Jurkat, Clone E6-1 (cell line): ENCODE data around the gene HPN.

ENCODE experiments used
- DNase-seq: peaks from one replicate; pipeline ENCODE4 v3.0.0-alpha.2; 2011; ENCODE audit warnings: low read depth, low spot score
- H3K4me3 ChIP-seq: 2 replicates; pipeline ENCODE4 v1.5.1; 2011; ENCODE audit warnings: mild to moderate bottlenecking, low read length, control low read depth, moderate library complexity

The HPN gene

DNA sequence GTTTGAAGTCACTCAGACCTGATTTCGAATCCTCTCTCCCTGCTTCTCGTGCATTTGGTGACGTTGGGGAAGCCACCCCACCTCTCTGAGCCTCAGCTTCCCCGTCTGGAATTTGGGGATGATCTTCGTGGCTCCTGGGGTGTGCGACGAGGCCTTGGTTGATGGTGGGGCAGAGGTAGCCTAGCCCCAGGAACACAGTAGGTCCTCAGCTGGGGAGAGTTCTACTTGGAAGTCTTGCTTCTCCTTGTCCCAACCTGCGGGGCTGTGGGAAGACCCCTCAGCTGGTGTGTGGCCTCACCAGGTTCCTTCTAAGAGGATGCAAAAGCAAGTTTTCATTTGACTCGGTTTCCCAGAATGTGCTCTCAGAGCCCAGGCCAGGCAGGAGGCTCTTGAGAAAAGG, 13.1 kb downstream of the HPN start:
- no peak overlapping the region for H3K4me3 ChIP-seq
- DNase-seq, result no peak

DNA sequence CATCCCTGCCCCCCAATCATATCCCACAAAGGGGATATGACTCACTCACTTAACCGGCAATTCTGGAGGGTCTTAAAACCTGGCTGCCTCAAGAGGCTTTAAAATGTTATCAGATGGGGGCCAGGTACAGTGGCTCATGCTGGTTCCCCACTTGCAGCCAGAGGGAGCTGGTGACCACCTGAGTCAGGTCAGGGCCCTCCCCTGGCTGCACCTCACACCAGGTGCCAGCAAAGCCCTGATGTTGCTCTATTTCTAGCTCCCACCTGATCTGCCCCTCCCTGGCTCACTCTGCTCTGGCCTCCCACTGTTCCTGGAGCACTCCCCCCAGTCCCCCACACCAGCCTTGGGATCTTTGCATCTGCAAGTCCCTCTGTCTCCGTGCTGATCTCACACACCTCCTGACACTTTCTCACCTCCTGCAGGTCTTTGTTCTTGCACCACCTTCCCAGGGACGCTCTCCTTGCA, 14.2 kb downstream of the HPN start:
- DNase-seq, result no peak
- no peak overlapping the region for H3K4me3 ChIP-seq

DNA sequence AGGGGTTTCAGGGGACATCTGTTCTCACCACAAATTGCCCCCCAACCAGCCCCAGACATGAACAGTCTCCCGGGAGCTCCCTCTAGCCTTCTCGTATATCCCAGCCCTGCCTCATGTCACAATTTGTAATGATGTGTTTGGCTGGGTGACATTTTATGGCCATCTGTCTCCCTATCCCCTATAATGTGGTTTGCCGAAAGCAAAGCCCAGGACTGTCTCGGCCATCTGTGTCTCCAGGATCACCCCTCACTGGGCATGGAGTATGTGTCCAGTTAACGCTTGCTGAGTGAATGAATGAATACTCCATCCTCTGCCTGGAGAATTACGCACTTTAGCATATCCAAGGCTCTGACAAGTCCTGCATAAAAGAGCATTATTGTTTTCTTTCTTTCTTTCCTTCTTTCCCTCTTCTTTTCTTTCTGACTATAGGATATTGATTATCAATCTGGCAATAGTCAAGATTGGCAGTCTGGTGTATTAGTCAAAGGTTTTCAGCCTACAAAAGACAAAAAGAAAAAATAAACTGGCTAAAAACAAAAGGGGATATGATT, 15.1 kb downstream of the HPN start:
- DNase-seq, result no peak
- no peak overlapping the region for H3K4me3 ChIP-seq

DNA sequence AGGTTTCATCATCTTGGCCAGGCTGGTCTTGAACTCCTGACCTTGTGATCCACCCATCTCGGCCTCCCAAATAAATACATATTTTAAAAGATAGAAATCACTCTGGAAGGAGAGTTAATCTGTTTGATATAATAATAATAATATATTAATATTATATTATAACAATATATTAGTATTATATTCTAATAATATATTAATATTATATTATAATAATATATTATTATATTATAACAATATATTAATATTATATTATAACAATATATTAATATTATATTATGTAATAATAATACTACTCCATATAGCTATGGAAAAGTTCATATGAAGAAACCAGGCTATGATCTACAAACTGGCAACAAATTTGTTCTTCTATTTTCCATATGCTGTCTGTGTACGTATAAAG, 16.8 kb downstream of the HPN start:
- H3K4me3 ChIP-seq, result no peak overlapping the region
- no peak for DNase-seq

DNA sequence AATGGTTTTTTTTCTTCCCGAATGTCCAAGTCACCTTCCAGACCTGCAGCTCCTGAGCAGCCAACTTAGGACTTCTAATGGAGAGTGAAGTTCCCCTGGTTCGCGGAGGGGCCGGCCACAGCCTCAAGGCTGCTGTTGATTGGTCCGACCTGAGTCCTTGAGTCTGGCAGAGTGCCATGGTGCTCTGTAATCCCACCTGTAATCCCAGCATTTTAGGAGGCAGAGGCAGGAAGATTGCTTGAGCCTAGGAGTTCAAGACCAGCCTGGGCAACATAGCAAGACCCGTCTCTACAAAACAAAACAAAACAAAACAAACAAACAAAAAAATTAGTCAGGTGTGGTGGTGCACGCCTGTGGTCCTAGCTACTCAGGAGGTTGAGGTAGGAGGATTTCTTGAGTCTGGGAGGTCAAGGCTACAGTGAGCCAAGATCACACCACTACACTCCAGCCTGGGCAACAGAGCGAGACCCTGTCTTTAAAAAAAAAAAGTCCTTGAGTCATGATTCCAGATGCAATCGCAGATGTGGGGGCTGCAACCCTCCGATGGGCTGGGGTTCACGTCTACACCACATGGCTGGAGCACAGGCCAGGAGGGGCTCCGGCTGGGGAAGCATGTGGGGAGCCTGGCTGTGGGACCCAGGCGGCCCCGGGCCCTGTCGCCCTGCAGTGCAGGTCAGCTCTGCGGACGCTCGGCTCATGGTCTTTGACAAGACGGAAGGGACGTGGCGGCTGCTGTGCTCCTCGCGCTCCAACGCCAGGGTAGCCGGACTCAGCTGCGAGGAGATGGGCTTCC, 17.7 kb downstream of the HPN start:
- H3K4me3 ChIP-seq, result no peak overlapping the region
- DNase-seq, result no peak

DNA sequence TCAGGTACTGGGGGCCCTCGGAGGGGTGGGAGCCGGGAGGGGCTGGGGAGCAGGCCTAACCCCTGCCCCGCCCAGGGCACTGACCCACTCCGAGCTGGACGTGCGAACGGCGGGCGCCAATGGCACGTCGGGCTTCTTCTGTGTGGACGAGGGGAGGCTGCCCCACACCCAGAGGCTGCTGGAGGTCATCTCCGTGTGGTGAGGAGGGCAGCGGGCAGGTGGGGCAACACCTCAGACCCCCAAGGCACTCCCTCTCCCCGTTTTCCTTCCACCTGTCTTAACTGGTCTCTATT, 18.2 kb downstream of the HPN start:
- DNase-seq, result no peak
- no peak overlapping the region for H3K4me3 ChIP-seq

DNA sequence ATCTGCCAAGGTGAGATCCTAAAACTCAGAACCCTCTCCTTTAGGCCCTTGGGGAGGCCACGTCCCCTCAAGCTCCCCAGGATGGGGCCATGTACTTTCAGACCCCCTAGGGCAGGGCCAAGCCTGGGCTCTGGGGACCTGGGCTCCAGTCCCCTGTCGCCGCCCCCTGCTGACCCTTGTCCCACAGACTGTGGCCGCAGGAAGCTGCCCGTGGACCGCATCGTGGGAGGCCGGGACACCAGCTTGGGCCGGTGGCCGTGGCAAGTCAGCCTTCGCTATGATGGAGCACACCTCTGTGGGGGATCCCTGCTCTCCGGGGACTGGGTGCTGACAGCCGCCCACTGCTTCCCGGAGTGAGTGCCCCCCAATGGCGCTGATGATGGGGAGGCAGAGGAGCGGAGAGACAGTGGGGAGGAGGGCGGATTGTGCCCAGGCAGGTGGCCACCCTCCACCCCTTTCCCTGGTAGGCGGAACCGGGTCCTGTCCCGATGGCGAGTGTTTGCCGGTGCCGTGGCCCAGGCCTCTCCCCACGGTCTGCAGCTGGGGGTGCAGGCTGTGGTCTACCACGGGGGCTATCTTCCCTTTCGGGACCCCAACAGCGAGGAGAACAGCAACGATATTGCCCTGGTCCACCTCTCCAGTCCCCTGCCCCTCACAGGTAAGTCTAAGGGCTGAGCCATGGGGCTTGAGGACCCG, 18.8 kb downstream of the HPN start:
- DNase-seq, result no peak
- no peak overlapping the region for H3K4me3 ChIP-seq

DNA sequence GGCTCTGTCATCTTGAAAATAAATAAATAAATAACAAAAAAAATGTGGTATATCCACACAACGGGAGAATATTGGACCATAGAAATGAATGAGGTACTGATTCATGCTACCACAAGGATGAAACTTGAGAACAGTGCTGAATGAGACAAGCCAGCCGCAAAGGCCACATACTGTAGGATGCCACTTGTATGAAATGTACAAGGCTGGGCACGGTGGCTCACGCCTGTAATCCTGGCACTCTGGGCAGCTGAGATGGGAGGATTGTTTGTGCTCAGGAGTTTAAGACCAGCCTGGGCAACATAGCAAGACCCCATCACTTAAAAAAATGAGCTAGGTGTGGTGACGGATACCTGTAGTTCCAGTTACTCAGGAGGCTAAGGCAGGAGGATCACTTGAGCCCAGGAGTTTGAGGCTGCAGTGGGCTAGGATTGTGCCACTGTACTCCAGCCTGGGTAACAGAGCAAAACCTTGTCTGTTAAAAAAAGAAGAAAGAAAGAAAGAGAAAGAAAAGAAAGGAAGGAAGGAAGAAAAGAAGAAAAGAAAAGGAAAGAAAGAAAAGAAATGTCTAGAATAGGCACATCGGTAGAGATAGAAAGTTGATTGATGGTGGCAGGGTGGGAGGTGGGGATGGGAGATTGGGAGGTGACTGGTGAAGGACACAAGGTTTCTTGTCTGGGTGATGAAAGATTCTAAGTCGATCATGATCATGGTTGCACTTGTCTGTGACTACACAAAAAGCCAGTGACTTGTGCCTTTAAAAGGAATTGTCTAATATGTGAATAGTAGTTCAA, 20.3 kb downstream of the HPN start:
- H3K4me3 ChIP-seq, result no peak overlapping the region
- DNase-seq, result no peak

DNA sequence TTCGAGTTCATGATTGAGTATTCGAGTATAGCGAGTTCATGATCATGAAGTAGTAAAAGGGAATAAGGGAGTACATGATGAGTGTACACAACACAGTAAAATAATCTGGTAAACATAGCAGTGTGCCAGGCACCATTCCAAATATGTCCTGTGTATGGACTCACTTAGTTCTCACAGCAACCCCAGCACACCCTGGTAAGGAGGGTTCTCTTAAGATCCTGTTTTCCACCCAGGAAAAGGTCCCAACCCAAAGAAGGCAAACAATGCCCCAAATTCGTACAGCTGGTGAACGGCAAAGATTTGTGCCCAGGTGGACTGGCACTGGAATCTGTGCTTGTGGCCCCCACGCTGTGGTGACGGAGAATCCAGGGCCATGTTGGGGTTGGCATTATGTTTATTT, 21.4 kb downstream of the HPN start:
- DNase-seq, result no peak
- H3K4me3 ChIP-seq, result no peak overlapping the region

DNA sequence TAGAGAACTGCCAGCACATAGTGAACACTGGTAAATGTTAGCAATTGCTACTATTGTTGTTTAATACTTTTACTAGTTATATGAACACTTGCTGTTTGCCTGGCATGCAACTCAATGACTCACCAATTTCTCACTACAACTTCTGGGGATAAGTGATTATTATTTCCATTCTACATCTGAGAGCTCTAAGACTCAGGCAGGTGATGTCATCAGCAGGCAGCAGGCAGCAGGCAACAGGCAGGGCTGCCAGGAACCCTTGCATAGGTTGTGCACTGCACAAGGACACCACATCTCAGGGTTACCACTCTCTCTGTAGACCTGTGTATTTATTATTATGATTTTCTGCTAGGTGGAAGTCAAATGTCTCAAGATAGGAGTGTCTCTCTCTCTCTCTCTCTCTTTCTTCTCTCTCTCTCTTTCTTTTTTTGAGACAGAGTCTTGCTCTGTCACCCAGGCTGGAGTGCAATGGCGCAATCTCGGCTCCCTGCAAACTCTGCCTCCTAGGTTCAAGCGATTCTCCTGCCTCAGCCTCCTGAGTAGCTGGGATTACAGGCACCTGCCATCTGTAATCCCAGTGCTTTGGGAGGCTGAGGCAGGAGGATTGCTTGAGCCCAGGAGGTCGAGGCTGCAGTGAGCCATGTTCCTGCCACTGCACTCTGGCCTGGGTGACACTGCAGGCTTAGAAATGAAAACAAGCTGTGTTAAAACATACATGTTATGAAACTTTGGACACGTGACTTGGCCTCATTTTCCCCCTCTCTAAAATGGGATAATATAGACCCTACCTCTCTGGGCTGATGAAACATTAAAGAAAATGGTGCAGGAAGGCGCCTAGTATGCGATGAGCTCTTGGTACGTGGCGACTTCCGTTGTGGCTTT, 22.7 kb downstream of the HPN start:
- H3K4me3 ChIP-seq, result no peak overlapping the region
- no peak for DNase-seq

DNA sequence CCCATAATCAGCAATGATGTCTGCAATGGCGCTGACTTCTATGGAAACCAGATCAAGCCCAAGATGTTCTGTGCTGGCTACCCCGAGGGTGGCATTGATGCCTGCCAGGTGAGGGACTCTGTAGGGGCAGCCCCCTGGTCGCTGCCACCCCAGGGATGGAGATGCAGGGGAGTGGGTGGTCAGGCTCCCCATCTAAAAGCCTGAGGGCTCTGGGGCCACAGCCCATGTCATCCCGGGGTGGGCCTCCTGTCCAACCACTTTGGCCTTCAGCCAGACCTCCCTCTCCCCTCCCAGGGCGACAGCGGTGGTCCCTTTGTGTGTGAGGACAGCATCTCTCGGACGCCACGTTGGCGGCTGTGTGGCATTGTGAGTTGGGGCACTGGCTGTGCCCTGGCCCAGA, 24.1 kb downstream of the HPN start:
- no peak overlapping the region for H3K4me3 ChIP-seq
- no peak for DNase-seq

DNA sequence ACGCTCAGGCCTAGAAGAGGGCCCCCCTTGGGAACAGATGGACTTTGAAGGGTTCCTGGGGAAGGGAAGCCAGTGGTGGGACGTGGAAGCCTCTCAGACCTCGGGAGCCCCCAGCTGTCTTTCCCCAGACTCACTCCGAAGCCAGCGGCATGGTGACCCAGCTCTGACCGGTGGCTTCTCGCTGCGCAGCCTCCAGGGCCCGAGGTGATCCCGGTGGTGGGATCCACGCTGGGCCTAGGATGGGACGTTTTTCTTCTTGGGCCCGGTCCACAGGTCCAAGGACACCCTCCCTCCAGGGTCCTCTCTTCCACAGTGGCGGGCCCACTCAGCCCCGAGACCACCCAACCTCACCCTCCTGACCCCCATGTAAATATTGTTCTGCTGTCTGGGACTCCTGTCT, 24.6 kb downstream of the HPN start:
- no peak for DNase-seq
- H3K4me3 ChIP-seq, result no peak overlapping the region

DNA sequence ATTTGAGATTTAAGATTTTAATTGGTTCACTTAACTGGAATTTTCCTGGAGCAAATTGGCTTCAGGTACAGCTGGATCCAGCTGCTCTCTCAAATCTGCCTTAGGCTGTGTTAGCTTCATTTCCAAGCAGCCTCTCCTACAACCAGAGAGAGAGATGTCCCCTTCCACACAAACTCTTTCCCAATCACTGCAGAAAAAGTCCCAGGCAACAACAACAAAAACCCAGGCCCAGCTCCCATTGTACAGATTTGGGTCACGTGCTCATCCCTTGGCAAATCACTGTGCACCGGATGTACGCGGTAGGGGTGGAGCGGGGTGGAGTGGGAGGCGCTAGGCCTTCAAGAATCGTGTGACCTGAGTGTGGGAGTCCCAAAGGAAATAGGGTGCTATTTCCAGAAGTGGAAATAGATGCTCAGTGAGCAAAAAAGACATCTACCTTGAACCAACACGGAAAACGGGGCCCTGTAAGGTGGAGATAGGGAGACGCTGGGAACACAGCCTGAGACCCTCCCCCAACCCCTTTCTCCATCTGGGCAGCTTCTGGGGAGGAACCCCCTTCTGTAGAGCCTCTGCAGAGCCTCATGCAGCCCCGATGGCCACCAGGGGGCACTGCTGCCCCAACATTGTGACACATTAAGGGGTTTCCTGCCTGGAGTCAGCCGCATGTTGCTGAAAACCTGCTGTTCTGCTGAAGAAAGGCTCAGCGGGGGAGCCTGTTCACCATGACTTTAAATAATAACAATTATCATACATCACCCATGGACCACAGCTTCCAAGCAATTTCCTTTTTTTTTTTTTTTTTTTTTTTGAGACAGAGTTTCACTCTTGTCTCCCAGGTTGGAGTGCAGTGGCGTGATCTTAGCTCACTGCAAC, 25.4 kb downstream of the HPN start:
- H3K4me3 ChIP-seq, result peak overlapping the region; percentile 47
- peak; percentile 93 for DNase-seq

DNA sequence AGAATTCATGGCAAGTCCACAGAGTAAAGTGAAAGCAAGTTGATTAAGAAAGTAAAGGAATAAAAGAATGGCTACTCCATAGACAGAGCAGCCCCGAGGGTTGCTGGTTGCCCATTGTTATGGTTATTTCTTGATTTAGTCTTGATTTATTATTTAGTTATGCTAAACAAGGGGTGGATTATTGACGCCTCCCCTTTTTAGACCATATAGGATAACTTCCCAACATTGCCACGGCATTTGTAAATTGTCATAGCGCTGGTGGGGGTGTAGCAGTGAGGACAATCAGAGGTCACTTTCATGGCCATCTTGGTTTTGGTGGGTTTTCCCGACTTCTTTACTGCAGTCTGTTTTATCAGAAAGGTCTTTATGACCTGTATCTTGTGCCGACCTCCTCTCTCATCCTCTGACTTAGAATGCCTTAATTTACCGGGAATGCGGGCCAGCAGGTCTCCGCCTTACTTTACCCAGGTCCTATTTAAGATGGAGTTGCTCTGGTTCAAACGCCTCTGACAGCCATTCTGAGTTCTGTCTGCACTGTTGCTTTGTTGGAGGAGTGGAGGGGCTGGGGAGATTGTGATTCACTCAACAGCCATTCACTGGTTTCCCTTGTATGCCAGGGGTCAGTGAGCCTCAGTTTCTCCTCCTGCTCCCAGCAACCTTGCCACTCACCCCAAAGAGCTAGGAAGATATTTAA, 27.6 kb downstream of the HPN start:
- no peak overlapping the region for H3K4me3 ChIP-seq

DNA sequence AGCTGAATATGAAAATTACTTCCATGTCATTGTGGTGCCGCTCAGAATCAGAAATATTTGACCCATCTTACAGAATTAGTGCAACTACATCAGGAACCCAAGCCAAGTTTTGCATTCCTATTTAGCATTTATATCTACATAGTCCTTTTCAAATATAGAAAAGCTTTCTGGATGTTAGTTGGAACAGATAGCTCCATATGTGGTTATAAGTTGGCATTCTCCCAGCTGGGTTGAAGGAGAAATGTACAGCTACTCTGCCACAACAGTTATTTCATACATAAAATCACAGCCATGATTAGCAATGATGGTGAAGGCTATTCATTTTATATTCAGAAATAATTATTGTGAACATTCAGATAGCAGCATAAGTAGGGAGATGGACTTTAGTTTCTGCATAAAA, 28.2 kb downstream of the HPN start:
- DNase-seq, result no peak
- H3K4me3 ChIP-seq, result no peak overlapping the region

More for the DNA sequence above, 27.6 kb downstream of the HPN start:
- no peak for DNase-seq

DNA sequence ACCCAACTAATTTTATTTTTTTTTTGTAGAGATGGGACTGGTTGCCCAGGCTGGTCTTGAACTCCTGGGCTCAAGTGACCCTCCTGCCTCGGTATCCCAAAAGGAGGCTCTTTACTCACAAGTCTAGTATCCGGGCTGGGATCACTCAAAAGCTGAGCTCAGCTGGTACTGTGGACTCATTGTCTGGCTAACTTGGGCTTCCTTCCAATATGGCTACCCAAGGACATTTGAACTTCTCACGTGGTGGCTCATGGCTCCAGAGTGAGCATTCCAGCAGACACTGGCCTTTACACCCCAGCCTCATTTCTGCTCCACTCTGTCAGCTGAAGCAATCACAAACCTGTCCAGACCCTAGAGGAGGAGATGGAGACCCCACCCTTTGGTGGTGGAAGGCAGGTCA, 28.9 kb downstream of the HPN start:
- DNase-seq, result no peak
- H3K4me3 ChIP-seq, result no peak overlapping the region

DNA sequence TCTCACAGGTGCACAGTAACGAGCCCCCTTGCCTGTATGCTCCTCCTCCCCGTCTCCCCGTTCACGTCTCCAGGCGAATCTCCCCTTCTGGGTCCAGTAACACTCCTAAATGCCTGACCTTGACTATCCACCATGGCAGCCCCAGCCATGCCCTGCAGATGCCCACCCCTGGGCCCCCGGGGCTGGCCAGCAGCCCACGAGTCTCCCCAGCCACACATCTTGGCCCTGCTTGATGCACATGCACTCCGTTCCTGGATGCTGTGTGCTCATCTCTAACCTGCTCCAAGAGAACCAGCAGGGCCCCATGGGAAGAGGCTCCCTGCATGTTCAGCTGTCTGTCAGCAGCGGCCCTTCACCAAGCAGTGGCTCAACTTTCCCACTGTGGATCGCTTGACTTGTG, 32.0 kb downstream of the HPN start:
- no peak overlapping the region for H3K4me3 ChIP-seq
- DNase-seq, result no peak

DNA sequence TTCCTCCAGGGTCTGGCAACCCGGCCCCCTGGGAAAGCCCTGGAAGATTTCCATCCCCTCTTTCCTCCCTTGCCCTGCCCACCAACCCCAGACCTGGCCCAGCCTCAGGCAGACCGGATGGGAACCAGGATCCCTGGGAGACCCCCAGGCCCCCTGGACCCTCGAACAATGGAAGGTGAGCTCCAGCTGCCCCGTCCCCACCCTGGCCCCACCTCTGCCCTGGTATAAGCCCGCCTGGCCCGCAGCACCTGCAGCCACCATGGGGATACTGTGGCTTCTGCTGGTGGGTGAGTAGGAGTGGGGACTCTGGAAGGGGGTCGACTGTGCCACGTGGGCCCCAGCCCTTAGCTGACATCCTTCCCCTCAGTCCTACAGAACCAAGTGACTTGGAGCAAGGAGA, 32.4 kb downstream of the HPN start:
- H3K4me3 ChIP-seq, result no peak overlapping the region
- no peak for DNase-seq
